DND-41 (cell line): ENCODE data around the gene MAP2K3.

ENCODE experiments used
- ATAC-seq: fragments of 200-7000 bp; cut with Tn5 transposase; 3 replicates; pipeline ENCODE4 v1.9.1; 2021; ENCODE audit warnings: low read depth; ENCODE audit not compliant: insufficient read depth
- DNase-seq: peaks from one replicate; pipeline ENCODE4 v3.0.0-alpha.2; 2020
- H2AFZ ChIP-seq: 2 replicates; pipeline ENCODE4 v1.6.0; 2012; ENCODE audit warnings: low read depth, low read length
- H3K27ac ChIP-seq: 2 replicates; pipeline ENCODE4 v1.5.1; 2012; ENCODE audit warnings: low read length, inconsistent platforms
- H3K27me3 ChIP-seq: fragments of 200-600 bp; sonication (generic); 2 replicates; pipeline ENCODE4 v1.6.0; 2012; ENCODE audit warnings: low read length, mild to moderate bottlenecking, inconsistent platforms; ENCODE audit not compliant: insufficient read depth, poor library complexity
- H3K36me3 ChIP-seq: 2 replicates; pipeline ENCODE4 v1.5.1; 2012; ENCODE audit warnings: low read length, inconsistent platforms; ENCODE audit not compliant: insufficient read depth
- H3K4me1 ChIP-seq: 2 replicates; pipeline ENCODE4 v1.5.1; 2012; ENCODE audit warnings: mild to moderate bottlenecking, low read length; ENCODE audit not compliant: insufficient read depth
- H3K4me2 ChIP-seq: 2 replicates; pipeline ENCODE4 v1.6.0; 2012; ENCODE audit warnings: mild to moderate bottlenecking, moderate library complexity, low read length, inconsistent platforms; ENCODE audit not compliant: insufficient read depth
- H3K4me3 ChIP-seq, 2 experiments: fragments of 200-600 bp in 1 of 2; shearing (Covaris generic) in 1 of 2; 2 replicates each; pipeline ENCODE4 v1.5.1; 2012 to 2016; ENCODE audit warnings: inconsistent platforms in 2 of 2, low read length in 2 of 2, mild to moderate bottlenecking in 2 of 2, low read depth in 1 of 2, moderate library complexity in 1 of 2
- H3K79me2 ChIP-seq: 2 replicates; pipeline ENCODE4 v1.6.0; 2012; ENCODE audit warnings: low read length, inconsistent platforms; ENCODE audit not compliant: insufficient read depth
- H3K9ac ChIP-seq: 2 replicates; pipeline ENCODE4 v1.6.0; 2012; ENCODE audit warnings: low read depth, mild to moderate bottlenecking, inconsistent platforms, low read length, moderate library complexity
- H3K9me3 ChIP-seq: 2 replicates; pipeline ENCODE4 v1.5.1; 2012; ENCODE audit warnings: low read length, moderate library complexity, mild to moderate bottlenecking, inconsistent platforms; ENCODE audit not compliant: insufficient read depth, severe bottlenecking
- H4K20me1 ChIP-seq: 2 replicates; pipeline ENCODE4 v1.6.0; 2012; ENCODE audit warnings: low read length; ENCODE audit not compliant: insufficient read depth
- CTCF ChIP-seq: IDR thresholded peaks from 2 replicates; pipeline ENCODE4 v1.5.1; 2012; ENCODE audit warnings: borderline replicate concordance, low read length, moderate library complexity, mild to moderate bottlenecking; ENCODE audit not compliant: poor library complexity, severe bottlenecking; ENCODE audit errors: extremely low read depth
- EZH2 ChIP-seq: IDR thresholded peaks from 3 replicates; pipeline ENCODE4 v1.6.1; 2012; ENCODE audit warnings: borderline replicate concordance, low read depth, mild to moderate bottlenecking, moderate library complexity, low read length, inconsistent platforms; ENCODE audit not compliant: severe bottlenecking

Gene MAP2K3

GRCh38 chr17:21298983-21299519 lies 14.5 kb downstream of the MAP2K3 start:
- Histone ChIP-seq H4K20me1 (peaks cover 23% of the 10 kb centered on the region), H3K9me3 (peaks cover 12% of the 10 kb centered on the region), H3K27ac (no peak overlapping the region), H3K36me3 (peaks cover 35% of the 10 kb centered on the region), H3K79me2 (no peaks in the 10 kb centered on the region), H3K27me3 (no peaks in the 10 kb centered on the region), H3K4me3 (no peak overlapping the region), H2AFZ (no peak overlapping the region), H3K4me2 (no peak overlapping the region), H3K9ac (no peak overlapping the region), H3K4me1 (no peaks in the 10 kb centered on the region)
- no peak for DNase-seq
- ATAC-seq: no peak
- no peak for TF ChIP-seq CTCF
- no peak for TF ChIP-seq EZH2

GRCh38 chr17:21299981-21300600 lies 15.6 kb downstream of the MAP2K3 start:
- DNase-seq: no peak
- no peak for TF ChIP-seq EZH2
- TF ChIP-seq CTCF: no peak
- H3K36me3 ChIP-seq: peaks cover 39% of the 10 kb centered on the region

GRCh38 chr17:21300601-21301571 lies 16.4 kb downstream of the MAP2K3 start:
- ATAC-seq (no peak), DNase-seq (no peak)
- H3K4me2 ChIP-seq: no peak overlapping the region
- H3K9me3 ChIP-seq: peaks cover 8% of the 10 kb centered on the region
- no peak overlapping the region for H2AFZ ChIP-seq
- H3K79me2 ChIP-seq: no peaks in the 10 kb centered on the region
- peaks cover 9% of the 10 kb centered on the region for H4K20me1 ChIP-seq
- H3K9ac ChIP-seq: no peak overlapping the region
- H3K27me3 ChIP-seq: no peaks in the 10 kb centered on the region
- no peak for TF ChIP-seq EZH2
- TF ChIP-seq CTCF: no peak
- peaks cover 39% of the 10 kb centered on the region for H3K36me3 ChIP-seq
- no peak overlapping the region for H3K27ac ChIP-seq
- no peaks in the 10 kb centered on the region for H3K4me1 ChIP-seq
- H3K4me3 ChIP-seq: no peak overlapping the region

More at GRCh38 chr17:21299981-21300600, 15.6 kb downstream of the MAP2K3 start:
- no peak for ATAC-seq
- Histone ChIP-seq H3K9ac (no peak overlapping the region), H3K4me1 (no peaks in the 10 kb centered on the region), H3K4me2 (no peak overlapping the region), H3K4me3 (no peak overlapping the region), H3K9me3 (peaks cover 12% of the 10 kb centered on the region), H3K79me2 (no peaks in the 10 kb centered on the region), H2AFZ (no peak overlapping the region), H3K27ac (no peak overlapping the region), H3K27me3 (no peaks in the 10 kb centered on the region), H4K20me1 (peaks cover 14% of the 10 kb centered on the region)
